GM10847 (cell line): Measurements from ENCODE around the gene GLYATL3.

Source experiments
- POLR2A ChIP-seq: IDR thresholded peaks from 2 replicates; pipeline ENCODE4 v1.6.1; 2011; ENCODE audit not compliant: insufficient read length; ENCODE audit errors: extremely low read depth

Gene GLYATL3

DNA sequence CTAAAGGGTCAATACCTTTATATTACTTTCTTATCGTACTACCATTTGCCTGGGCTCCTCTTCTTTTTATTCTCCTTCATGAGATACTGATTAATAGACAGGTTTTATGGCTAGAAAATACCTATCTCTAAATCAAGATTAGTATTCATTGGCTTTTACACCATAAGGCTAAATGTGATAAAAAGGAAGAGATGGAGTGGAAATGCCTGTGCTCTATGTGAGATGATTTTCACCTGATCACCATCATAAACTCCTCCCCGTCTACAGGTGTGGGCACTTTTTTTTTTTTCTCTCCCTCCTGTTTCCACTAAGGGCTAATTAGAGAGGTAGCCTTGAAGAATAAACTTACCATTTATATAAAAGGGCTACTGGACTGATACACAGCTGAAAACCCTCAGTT lies at the start of gene GLYATL3:
Gene GLYATL3 (plus strand): TSS at position 301 of the 400 bp plus-strand sequence. CDS start 12,068 bp downstream, outside the sequence.
- no peak for TF ChIP-seq POLR2A

DNA sequence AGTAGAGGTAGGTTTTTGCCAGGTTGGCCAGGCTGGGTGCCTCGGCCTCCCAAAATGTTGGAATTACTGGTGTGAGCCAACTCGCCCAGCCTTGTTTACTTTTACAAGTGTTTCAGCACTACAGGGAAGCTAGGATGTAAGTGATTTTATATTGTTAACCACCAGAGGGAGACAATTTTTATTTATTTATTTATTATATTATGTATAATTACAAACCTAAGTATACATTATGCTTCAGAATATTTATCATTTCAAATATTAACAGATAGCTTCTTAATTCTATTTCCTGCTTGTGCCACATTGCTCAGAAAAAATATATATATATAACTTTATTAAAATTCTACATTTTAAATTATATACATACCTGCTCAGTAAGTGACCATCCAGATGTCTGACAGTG lies 46.5 kb upstream of the GLYATL3 start:
- no peak for TF ChIP-seq POLR2A

DNA sequence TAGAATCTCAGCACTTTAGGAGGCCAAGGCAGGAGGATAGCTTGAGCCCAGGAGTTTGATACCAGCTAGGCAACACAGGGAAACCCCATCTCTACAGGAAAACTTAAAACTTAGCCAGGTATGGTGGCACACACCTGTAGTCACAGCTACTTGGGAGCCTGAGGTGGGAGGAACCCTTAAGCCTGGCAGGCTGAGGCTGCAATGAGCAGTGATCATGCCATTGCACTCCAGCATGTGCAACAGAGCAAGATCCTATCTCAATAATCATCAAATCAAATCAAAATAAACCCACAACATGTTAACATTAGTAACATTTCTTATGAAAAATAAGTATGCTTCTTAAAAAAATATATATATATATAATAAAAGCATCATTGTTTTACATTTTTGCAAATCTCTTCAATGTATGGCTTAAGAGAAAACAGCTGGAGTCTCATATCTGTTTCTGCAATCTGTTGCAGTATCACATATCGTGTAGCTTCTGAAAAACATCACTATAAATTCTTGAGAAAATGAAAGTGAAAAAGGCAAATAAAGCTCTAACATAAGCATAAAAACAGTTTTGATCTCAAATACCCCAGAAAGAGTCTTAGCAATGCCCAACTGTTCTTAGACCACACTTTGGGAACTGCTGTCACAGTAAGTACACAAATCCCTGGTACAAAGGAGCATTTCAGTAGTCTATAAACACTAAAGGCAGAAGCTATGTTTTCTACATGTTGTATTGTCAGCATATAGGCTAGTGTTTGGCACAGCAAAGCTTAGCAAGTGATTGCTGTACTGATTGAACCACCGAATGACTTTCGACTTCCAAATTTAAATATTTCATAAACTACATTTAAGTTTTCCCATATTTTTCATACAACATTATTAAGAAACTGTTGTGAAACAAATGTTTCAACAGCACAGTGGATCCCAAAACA lies 44.7 kb upstream of the GLYATL3 start:
- TF ChIP-seq POLR2A: no peak

DNA sequence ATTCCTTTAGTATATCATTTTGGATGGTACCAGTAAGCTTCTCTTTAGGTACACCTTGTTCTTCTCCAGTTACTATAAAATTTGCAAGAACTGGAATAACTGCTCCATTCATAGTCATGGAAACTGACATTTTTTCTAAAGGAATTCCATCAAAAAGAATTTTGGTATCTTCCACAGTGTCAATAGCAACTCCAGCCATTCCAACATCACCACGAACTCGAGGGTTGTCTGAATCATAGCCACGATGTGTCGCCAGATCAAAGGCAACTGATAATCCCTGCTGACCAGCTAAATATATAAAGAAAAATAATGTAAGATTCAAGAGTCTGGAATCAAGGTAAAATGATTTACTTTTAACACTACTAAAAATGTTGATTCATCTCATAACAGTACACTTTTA lies 42.0 kb upstream of the GLYATL3 start:
- no peak for TF ChIP-seq POLR2A

DNA sequence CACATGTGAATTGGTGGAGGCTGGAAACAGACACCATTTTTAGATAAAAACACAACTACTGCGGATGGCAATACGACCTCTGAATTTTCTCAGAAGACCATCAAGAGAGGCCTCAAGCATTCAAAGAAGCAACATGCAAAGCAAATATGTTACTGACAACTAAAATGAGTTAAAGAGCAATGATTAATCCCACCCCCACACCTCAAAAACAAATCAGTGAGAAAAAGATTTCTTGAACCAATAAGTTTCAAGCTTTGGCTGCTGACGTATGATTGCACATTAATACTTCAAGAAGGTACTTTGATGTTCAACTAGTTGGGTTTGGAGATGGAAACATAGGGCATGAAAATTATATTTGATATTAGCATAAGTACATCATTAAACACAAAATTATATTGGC lies 37.7 kb upstream of the GLYATL3 start:
- no peak for TF ChIP-seq POLR2A

DNA sequence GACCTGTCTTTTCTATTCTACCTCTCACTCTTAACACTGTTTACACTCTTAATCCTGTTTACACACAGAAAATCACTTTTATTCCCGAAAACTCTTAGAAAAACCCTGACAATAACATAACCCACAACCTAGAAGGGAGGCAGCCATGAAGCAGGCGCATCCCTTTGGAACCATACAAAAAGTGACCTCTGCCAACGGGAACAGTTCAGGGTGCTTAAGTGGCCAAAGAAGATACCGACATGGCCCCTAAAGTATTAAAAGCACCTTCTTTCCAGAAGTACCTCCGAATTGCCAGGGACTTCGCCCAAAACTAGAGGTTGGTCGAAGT lies 37.2 kb upstream of the GLYATL3 start:
- no peak for TF ChIP-seq POLR2A

DNA sequence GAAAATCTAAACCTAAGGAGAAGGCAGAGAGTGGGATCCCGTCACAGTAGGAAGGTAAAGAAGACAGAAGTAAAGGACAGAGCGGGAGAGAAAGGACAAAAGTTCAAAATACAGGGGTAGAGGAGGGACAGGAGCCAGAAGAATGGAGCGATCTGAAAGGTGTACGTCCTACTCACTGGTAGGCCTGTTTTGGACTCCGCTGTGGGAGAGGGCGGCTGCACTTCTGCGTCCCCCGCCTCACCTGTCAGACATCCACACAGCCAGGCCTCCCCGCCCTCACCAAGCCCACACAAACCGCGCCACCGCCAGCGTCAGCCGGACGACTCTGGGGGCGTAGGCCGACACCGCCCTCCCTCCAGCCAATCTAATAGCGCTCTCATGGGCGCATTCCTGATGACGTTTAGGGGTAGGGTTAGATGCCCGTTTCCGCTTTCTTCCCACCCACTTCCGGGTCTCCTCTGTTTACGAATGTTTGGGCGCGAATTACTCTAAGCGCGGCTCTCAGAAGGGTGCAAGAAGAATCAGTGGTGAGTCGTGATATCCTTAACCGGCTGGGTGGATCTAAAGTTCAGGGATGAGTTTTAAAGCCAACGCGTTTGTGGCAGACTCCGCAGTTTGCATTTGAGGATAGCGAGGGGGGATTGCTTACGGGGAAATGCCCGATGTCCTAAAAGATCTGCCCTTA lies 36.7 kb upstream of the GLYATL3 start, which contains the start of the genes CENPQ and MMUT:
Gene CENPQ (plus strand): TSS at position 444 of the 685 bp plus-strand sequence. CDS start 6,807 bp downstream, outside the sequence.
Gene MMUT (minus strand): TSS at position 327 of the 685 bp plus-strand sequence. CDS start 3,787 bp downstream, outside the sequence.
- peak; percentile 77 for TF ChIP-seq POLR2A

DNA sequence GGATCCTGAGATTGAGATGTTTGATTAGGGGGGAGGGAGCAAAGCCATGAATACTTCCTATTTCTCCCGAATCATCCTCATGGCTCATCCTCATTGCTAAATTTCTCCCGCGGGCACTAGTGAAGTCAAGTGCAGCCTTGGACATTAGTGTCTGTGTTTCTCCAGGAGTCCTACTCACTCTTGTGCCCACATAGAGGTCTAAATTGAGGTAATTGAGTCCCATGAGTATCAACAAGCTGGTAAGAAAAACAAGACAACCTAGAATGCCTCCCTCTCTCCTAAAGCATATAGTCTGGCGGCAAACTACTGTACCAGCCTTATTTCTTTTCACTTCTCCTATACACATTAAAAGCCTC lies 36.1 kb upstream of the GLYATL3 start:
- no peak for TF ChIP-seq POLR2A

DNA sequence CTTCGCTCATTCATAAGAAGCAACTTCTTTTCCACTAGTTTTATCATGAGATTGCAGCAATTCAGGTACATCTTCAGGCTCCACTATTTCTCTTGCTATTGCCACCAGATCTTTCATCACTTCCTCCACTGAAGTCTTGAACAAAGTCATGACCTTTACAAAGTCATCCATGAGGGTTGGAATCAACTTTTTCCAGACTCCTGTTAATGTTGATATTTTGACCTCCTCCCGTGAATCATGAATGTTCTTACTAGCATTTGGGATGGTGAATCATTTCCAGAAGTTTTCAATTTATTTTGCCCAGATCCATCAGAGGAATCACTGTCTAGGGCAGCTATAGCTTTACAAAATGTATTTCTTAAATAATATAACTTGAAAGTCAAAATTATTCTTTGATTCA lies 35.0 kb upstream of the GLYATL3 start:
- no peak for TF ChIP-seq POLR2A

DNA sequence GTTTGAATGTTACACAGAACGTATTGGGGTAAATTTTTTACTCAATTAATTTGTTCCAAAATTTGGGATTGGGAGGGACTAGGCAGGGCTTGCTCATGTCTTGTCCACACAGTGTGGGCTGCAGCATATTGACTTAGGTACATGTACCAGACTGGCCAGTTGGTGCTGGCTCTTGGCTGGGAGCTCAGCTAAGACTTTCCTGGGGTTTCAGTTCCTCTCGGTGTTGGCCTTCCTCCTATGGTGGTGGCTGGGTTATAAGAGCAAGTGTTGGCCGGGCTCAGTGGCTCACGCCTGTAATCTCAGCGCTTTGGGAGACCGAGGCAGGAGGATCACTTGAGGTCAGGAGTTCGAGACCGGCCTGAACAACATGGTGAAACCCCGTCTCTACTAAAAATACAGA lies 31.7 kb upstream of the GLYATL3 start:
- TF ChIP-seq POLR2A: no peak

DNA sequence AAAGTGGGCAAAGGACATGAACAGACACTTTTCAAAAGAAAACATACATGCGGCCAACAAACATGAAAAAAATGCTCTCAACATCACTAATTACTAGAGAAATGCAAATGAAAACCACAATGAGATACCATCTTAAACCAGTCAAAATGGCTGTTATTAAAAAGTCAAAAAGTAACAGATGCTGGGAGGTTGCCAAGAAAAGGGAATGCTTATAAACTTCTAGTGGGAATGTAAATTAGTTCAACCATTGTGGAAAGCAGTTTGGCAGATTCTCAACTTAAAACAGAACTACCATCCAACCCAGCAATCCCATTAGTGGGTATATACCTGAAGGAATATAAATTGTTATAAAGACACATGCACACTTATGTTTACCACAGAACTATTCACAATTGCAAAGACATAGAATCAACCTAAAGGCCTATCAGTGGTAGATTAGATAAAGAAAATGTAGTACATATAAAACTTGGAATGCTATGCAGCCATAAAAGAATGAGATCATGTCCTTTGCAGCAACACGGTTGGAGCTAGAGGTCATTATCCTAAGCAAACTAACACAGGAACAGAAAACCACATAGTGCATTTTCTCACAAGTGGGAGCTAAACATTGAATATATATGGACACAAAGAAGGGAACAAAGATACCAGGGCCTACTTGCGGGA lies 20.3 kb upstream of the GLYATL3 start:
- TF ChIP-seq POLR2A: no peak

DNA sequence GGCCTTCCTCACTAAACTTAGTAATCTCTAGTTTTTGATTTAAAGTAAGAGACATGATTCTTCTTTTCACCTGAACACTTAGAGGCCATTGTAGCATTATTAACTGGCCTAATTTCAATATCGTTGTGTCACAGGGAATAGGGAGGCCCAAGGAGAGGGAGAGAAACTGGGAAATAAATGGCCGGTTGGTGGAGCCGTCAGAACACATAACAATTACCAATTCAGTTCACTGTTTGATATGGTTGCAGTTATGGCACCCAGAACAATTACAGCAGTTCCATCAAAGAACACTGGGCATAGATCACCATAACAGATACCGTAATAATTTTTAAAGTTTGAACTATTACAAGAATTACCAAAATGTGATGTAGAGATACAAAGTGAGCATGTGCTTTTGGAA lies 9.1 kb upstream of the GLYATL3 start:
- no peak for TF ChIP-seq POLR2A

DNA sequence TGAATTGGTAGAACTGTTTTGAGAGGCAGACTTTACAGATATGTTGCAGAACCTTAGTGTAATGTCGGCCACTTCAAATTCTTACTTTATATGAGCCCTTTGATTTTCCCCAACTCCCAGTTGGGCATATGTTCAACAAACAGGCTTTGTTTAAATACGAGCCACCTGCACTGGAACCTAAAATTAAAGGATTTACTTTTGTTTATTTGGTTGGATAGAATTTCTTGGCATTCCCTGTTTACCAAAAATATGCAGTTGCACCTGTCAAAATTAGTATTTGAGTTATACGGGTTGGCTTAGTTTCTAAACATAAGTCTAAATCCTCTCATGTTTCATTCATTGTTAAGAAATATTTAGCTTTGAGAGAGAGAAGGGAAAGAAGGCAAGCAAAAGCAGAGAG lies 2.4 kb upstream of the GLYATL3 start:
- no peak for TF ChIP-seq POLR2A

DNA sequence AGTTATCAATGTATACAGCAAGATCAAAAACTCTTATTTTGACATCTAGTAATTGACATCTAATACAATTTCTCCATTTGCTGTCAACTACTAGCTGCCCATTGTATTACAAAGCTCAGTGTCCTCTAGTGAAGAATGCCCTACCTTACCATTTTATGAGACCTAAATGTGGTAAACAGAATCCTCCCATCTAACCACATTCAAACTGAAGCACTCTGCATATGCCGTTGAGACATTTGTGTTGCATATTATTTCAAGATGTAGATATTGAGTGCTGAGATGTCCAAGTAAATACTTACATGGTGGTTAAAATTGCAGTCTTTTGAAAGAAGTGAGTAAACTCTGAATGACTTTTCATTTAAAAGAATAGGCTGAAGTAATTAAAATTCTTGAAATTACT lies 597 bp upstream of the GLYATL3 start:
- no peak for TF ChIP-seq POLR2A

DNA sequence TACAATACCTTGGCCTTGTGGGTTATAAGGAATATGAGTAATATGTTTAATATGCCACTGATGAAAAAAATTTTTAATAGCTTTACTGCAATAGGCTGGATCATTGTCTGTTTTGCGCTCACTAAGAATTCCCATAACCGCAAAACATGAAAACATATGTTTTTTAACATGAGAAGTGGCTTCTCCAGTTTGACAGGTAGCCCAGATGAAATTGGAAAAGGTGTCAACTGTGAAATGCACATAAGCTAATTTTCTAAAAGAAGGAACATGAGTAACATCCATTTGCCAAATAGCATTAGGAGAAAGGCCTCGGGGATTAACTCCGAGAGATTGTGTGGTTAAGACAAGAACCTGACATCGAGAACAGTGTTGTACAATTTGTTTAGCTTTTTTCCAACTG lies 4.9 kb downstream of the GLYATL3 start:
- TF ChIP-seq POLR2A: no peak
